Left renal cortex interstitium (tissue), 4 donors: ENCODE data around the gene ATXN1. TPM values are rescaled to one million over a fixed set of nuclear protein-coding genes. Genes with fewer than 3 reads are reported as not detected.
A peak's percentile ranks its signal among the peaks of the same experiment; 100 is the strongest.

Experiments
- DNase-seq, 4 donors: peaks; one replicate each; pipeline ENCODE4 v3.0.0-alpha.2; 2013; ENCODE audit warnings: low read depth in 4 of 4, low spot score in 2 of 4, missing footprints in 1 of 4
- polyA plus RNA-seq, 4 donors: library from polyadenylated mRNA; unstranded; fragments of 120-200 nt; gene quantifications; one replicate each; pipeline ENCODE4 v1.2.1, GENCODE V29; 2013; ENCODE audit not compliant: insufficient read length in 4 of 4

Gene ATXN1
- polyA plus RNA-seq, 4 donors: 17.0 to 23.0 (median 19.4) TPM

DNA sequence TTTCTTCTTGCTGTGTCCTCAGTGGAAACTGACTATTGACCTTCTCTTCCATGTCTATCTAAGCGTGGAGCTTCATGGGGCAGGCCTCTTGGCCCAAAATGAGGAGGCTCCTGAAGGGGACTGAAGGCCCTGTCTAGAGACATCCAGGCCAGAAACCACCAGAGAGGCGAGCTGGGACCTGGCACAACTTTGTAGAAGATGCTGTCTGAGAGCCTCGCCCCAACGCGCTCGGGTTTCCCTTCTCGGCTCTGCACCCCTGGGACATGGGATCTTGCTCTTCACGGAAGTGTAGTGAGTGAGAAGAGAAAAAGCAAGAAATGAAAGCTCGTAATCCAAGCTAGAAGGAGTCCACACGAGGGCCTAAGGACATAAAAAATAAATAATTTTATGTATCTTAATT lies 426.1 kb downstream of the ATXN1 start:
- no peak for DNase-seq

DNA sequence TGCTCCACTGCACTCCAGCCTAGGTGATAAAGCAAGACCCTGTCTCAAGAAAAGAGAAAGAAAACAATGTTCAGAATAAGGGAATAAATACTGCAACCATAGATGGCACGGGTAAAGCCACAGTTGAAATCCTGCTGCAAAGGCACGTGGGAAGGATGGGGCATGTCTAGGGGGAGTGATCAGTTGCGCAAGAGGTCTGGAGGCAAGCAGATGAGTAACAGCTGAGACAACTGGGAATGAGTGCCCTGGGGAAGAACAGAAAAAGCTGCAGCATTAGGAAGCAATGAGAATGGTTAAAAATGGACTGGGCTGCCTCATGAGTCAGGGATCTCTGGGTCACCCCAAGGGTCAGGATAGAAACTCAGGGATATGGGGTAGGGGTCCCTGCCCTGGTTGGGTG lies 426.6 kb downstream of the ATXN1 start:
- no peak for DNase-seq

DNA sequence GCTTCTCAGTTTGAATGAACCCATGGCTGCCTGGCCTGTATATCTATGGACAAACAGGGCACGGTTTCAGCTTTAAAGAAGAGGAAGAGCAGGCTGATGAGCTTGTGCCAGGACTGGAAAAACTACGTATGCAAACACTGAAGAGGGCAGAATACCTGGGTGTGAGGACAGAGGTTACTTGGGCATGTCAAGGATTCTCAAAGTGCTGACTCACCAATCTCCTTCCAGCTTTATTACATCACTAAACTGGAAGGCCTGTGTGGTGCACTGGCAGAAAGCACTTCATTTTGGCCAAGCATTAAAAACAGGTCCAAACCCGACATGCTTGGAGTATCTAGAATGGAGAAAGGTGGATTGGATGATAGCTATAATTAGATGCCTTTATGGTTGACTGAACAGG lies 427.7 kb downstream of the ATXN1 start:
- no peak for DNase-seq

DNA sequence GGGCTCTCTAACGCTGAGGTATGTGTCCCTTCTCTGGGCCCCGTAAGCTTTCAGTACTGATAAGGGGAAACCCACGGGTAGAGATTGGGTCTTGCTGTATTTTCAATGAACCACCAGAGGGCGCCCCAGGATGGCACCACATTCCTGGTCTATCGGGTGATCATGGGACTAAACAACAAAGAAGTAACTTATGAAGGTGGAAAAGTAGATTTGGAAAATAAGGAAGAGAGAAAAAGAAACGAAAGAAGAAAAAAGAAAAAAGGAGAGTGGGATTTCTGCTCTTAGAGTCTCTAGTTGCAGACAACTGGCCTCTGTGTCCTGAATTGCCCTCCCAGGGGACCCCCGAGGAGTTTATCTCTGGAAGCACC lies 429.1 kb downstream of the ATXN1 start:
- peak in 2 of 4 donors; percentile 65 to 78 for DNase-seq

DNA sequence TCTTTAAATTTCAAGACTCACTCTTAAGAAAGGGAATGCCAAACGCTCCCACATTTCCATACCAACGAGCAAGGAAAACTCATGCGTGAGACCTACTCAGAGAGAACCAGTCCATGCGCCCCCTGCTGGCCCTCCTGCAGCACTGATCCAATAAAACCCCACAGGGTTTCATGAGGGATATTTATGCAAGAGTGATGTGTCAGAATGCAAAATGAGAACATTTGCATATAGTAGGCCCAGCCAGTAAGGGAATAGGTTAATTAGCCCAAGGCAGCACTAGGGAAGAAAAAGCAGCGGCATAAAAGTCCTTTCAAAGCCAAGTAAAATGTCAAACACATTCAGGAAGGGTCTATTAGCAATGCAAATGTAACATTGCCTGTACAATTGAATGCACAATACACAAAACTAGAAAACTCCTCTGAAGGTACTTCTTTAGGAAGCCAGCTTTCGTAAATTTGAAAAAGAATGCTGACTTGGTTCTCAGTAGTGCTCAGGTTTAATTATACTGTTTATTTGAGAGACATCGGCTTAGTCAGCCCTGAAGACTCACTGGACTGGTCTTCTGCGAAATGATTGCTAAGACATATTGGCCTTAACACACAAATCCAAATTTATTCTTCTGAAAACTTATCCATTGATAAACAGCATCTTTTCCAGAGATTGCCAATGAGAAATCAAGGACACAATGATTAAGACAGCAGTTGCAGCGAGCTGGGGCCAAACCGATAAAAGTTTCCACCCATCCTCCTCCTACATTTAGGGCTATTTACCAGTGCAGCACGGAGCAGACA lies 429.7 kb downstream of the ATXN1 start:
- DNase-seq: no peak

DNA sequence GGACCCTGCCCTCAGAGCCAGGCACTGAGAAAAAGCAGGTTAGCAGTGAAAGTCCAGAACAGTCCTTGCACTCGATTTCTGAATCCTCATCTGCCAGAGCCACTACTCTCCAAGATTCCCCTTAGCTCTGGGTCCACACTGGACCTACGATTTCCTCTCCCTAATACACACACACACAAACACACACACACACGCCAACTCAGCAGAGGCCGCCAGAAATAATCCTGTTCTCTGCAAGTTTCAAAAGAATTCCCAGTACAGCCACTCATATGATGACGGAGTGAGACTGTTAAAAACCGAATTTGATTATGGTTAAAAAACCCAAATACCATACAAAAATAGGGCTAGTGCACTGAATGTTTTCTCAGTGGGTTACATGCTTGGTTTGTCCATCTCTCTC lies 432.0 kb downstream of the ATXN1 start:
- DNase-seq: no peak

DNA sequence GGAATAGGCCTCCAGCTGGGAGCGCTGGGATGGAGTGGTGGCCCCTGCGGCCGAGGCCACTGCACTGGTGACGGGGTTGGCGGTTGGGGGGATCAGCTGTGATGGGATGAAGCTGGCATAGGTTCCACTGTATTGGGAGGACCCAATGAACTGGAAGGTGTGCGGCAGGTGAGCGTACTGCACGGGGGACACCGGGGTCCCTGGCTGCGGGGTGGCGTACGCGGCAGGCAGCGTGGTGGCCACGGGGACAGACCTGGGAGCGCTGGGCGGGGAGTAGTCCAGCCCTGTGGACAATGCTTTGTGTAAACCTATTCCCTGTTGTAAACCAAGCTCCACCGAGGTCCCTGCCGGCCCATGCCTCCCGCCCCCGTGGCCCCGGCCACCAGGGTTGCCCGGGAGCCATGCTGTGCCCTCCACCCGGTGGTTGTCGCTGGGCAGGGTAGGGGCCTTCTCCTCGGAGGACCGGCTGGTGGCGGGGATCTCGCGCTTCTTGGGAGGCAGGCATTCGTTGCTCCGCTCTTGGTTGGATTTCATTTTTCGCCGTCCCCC lies 433.4 kb downstream of the ATXN1 start:
- no peak for DNase-seq

DNA sequence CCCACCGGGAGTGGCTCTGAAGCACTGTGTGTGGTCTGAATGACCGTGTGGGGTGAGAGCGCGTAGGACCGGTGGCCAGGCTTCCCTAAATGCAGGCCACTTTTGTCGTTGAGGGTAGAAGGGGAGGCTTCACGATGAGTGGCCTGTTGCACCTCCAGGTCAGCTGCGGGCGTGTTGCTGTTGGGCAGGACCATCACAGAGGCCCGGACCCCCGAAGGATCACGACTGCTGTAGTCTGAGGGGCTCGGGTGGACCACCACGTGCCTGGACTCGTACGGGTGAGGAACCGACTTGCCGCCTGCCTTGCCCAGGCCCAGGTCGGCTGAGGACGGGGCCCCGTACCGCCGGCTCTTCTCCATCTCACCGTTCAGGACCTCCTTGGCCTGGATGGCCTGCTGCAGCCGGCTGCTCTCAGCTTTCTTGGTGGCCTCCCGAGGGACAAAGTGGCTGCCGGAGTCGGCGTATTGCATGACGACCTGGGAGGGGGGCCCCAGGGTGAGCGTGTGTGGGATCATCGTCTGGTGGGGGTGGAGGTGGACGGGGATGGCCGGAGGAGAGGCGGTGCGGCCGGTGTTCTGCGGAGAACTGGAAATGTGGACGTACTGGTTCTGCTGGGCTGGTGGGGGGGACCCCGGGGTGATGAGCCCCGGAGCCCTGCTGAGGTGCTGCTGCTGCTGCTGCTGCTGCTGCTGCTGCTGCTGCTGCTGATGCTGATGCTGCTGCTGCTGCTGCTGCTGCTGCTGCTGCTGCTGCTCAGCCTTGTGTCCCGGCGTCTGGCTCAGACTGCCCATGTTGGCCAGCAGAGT lies 434.1 kb downstream of the ATXN1 start:
- DNase-seq: no peak

DNA sequence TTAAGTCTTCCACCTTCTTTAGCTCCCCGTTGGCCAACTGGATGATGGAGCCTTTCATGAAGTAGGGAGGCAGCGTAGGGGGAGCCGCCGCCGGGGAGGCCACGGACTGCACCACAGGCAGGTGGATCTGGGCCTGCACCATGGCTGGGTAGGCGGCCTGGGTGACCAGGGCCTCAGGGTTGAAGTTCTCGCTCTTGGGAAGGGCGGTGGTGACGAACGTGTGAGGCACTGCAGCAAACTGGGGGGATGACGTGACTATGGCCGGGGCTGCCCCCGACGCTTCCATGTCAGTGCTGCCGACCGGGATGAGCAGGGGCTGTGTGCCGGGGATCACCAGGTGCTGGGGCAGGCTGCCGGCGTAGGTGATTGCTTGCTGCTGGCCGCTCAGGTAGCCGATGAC lies 434.7 kb downstream of the ATXN1 start:
- DNase-seq: no peak

DNA sequence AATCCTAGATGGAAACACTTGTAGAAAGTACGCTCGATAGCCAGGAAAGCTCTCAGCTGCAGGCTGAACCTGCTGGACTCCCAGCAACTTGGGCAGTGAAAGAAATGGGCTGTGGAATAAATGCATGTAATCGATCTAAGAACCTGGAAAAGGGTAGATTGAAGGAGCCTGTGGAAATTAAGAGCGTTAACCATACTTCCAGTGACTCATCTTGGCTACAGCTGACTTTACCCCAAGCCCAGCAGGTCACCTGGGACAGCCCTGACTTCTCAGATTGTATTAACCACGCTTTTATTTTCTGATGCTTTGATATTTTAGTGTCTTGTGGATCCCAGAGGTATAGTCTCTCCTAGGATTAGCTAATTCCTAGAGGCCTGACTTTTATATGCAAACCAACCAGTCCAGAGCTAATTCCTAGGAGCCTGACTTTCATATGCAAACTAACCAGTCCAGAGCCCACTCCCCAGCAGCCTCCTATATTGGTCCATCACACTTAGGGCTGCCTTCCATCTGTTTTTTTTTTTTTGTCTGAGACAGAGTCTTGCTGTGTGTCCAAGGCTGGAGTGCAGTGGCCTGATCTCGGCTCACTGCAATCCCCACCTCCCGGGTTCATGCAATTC lies 436.5 kb downstream of the ATXN1 start:
- DNase-seq: no peak

DNA sequence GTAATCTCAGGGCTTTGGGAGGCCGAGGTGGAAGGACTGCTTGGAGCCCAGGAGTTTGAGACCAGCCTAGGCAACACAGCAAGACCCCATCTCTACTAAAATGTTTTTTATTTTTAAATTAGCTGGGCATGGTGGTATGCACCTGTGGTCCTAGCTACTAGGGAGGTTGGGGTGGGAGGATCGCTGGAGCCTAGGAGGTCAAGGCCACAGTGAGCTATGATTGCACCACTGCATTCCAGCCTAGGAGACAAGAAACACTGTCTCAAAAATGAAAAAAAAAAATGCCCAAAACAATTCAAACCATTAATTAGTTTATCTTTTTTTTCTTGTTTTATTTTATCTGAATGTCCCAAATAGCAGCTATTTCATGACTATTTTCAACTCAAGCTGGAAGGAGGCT lies 437.1 kb downstream of the ATXN1 start:
- no peak for DNase-seq

DNA sequence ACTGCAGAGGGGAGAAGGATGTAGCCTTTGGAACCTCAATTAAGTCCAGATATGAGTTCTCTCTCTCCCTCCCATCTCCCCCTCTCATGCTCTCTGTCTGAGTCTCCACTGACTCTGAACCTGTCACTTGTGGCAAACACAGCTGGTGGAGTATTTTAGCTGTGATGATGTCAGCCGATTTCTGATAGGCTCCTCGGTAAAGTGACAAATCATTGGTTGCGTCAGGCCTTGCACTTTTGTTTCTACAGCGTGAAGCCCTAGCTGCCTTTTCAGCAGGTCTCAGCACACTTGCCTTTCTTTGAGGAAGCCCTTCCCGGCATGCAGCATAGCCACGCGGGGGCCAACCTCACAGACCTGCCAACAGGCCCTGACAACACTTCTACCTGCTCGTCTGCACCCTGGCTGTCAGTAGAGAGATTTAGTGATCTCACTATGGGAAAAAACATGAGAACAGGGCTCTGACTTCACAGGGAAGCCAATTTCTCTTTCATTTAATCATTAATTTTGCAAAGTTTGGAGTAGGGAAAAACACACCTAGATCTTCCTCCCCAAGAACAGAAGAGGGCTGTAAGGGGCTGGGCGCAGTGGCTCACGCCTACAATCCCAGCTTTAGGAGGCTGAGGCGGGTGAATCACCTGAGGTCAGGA lies 438.5 kb downstream of the ATXN1 start:
- DNase-seq: peak in 2 of 4 donors; percentile 61 to 72

DNA sequence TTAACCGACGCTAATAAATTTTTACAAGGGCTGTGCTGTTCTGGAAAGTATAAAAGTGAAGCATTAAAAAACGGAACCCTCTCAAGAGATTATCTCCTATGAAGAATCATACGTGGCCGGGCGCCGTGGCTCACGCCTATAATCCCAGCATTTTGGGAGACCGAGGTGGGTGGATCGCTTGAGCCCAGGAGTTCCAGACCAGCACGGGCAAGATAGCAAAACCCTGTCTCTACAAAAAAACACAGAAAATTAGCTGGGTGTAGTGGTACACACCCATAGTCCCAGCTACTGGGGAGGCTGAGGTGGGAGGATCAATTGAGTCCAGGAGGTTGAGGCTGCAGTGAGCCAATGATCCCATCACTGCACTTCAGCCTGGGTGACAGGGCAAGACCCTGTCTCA lies 439.4 kb downstream of the ATXN1 start:
- no peak for DNase-seq

DNA sequence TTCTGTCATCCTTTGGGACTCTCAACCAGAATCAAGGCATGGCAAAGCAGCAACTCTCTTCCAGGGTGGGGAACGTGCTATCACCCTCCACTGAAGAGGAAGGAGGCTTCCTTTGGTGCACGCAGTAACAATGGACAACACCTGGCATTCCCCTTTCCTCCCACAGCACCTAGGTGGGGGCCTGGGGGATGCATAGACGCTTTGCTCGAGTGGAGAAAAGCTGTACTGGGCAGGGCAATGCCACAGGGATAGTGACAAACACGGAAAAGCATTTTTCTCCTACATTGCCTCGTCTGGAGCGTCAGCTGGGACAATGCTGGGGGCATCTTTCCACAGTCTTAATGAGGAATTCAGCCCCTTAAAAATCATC lies 439.9 kb downstream of the ATXN1 start:
- DNase-seq: no peak

DNA sequence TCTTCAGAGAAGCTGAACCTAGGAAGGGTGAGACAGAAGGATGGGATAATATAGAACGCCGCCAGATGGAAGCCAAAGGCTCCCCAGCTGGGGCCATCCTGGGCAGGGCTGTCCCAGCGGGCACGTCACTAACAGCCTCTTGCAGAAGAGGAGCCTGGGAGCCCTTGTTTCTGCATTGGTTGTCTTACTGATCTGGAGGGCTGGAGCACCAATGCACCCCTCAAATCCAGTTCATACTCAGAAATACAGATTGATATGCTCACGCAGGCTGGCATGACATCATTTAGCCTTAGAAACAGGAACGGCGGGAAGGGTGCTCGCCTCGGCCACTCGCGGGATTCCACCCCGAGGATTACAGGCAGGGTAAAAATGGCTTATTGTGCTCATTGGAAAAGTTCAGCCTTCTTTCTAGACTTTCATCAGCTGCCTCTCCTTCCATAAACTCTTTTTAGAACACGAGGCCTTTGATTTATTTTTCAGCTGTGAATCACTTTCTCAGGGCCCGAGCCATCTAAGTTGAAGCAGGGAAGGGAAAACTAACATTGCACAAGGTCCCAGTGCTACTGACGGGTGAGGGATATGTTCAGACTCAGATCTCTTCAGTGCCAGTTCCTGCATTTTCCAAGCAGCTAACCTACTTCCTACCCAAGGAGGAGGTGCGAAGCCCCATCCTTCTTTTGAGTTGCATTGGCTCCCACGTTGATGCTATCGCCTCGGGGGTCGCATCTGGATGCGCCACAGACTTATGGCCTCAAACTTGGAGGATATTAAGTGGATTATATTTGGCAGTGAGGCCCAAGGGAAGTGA lies 440.5 kb downstream of the ATXN1 start:
- DNase-seq: no peak

DNA sequence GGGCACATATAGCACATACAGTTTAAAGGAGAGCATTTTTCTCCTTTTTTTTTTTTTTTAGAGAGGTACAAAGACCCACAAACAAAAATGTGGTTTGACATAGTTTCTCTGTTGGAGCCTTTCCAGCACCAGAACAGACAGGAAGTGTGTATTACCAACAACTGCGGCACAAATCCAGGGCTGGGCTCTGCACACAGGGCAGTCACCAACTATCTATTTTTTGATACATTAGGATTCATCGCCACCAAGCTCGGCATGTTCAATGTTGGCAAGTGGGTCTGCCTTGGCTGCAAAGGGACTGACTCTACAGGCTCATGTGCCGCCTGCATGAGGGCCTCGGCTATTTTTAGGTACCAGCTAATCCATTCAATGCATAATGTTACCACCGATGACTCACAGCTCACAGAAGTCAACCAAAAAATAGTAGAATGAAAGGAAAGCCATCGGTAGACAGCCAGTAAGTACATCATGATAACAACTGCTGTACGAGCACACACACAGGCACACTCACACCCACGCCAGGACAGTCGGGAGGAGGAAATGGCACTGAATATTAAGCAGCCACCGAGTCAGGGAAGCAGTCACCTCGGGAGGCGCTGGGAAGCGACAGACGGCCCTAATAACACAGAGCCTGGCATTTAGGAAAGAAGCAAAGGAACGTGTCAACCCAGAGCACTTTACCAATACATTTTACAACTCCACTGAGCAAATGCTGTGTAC lies 441.3 kb downstream of the ATXN1 start:
- DNase-seq: no peak

DNA sequence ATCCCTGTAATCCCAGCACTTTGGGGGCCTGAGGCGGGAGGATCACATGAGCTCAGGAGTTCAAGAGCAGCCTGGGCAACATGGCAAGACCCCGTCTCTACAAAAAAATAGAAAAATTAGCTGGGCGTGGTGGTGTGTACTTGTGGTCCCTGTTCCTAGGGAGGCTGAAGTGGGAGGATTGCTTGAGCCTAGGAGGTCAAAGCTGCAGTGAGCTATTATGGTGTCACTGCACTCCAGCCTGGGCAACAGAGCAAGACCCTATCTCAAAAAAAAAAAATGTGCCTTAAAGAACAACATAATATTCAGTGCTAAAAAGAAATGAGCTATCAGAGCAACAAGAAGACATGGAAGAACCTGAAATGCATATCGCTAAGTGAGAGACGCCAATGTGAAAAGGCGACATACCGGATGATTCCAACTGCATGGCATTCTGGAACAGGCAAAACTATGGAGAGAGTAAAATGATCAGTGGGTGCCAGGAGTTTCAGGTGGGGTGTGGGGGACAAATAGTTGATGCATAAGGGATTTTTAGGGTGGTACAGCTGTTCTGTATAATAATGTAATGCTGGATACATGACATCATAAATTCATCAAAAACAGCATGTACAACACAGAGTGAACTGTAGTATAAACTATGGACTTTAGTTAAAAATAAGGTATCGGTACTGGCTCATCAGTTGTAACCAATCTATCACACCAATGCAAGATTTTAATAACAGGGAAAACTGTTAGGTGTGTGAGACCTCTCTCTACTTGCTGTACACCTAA lies 442.1 kb downstream of the ATXN1 start:
- no peak for DNase-seq

DNA sequence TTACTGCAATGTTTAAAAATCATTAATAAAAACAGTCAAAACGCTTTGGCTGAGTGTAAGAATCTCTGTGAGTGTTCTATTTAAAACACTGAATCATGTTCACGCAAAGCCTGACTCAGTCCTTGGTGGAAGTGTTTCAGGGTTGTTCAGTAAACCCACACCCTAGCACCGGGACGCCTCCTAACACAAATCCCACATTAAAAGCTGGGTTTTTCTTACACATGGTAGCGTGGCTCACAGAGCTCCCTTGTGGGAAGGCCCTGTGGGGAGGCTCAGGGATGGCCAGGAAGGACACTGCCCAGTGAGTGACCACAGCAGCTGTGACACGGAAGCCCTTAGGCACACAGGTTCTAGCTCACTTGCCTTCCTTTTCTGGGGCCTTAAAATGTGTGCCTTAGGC lies 442.7 kb downstream of the ATXN1 start:
- no peak for DNase-seq
